Measurements from ENCODE around the gene GABRG1.

Gene GABRG1

GRCh38 chr4:46123913-46124755, at the start of gene GABRG1:
TSS of gene GABRG1 (minus strand) at chr4:46124054. CDS start at chr4:46123913, 141 bp downstream.
- DNase-seq = peak; percentile 23

- no peak for DNase-seq
Observed at GRCh38 chr4:46146993-46147392, 23.1 kb upstream of the GABRG1 start.

GRCh38 chr4:46131498-46132057, 7.7 kb upstream of the GABRG1 start:
- DNase-seq = no peak

- no peak for DNase-seq
Observed at GRCh38 chr4:46124773-46125413, 1.0 kb upstream of the GABRG1 start.

- no peak for DNase-seq
Observed at GRCh38 chr4:46081674-46082073, 42.2 kb downstream of the GABRG1 start.

- no peak for DNase-seq
Observed at GRCh38 chr4:46081248-46081647, 42.6 kb downstream of the GABRG1 start.

GRCh38 chr4:46073778-46074177, 50.1 kb downstream of the GABRG1 start:
- no peak for DNase-seq

GRCh38 chr4:46051392-46051791, 72.5 kb downstream of the GABRG1 start:
- DNase-seq = no peak

GRCh38 chr4:46032056-46032455, 91.8 kb downstream of the GABRG1 start:
- DNase-seq = no peak

GRCh38 chr4:46016306-46016705, 107.5 kb downstream of the GABRG1 start:
- no peak for DNase-seq

GRCh38 chr4:45992728-45993127, 131.1 kb downstream of the GABRG1 start:
- no peak for DNase-seq

- DNase-seq = no peak
Observed at GRCh38 chr4:45989775-45990174, 134.1 kb downstream of the GABRG1 start.

- no peak for DNase-seq
Observed at GRCh38 chr4:45987858-45988257, 136.0 kb downstream of the GABRG1 start.

All from DMS153 (cell line).